Hepatocyte (in vitro differentiated cells): ENCODE measurements around the gene DXO. TPM values are rescaled to one million over a fixed set of nuclear protein-coding genes. Genes with fewer than 3 reads are reported as not detected.
"Not testable (repeated sequence)": the region's sequence is repeated elsewhere in the genome, so short reads cannot be mapped to it uniquely, and the experiment has no call there.

Experiments
- DNase-seq: peaks from one replicate; pipeline ENCODE4 v3.0.0-alpha.2; 2016; ENCODE audit warnings: low spot score
- H2AFZ ChIP-seq: fragments of 200-600 bp; sonication (generic); 2 replicates; pipeline ENCODE4 v1.6.0; 2016; ENCODE audit warnings: antibody characterized with exemption, mild to moderate bottlenecking
- H3K27ac ChIP-seq: fragments of 200-600 bp; sonication (generic); 2 replicates; pipeline ENCODE4 v1.5.1; 2016; ENCODE audit warnings: mild to moderate bottlenecking
- H3K27me3 ChIP-seq: fragments of 200-600 bp; sonication (generic); 2 replicates; pipeline ENCODE4 v1.6.1; 2016
- H3K36me3 ChIP-seq: fragments of 200-600 bp; sonication (generic); replicated peaks from 2 replicates; pipeline ENCODE4 v1.5.1; 2016; ENCODE audit warnings: low read depth; ENCODE audit not compliant: insufficient read depth
- H3K4me1 ChIP-seq: fragments of 200-600 bp; sonication (generic); 2 replicates; pipeline ENCODE4 v1.5.1; 2016; ENCODE audit warnings: mild to moderate bottlenecking, moderate library complexity; ENCODE audit not compliant: insufficient read depth
- H3K4me2 ChIP-seq: fragments of 200-600 bp; sonication (generic); 2 replicates; pipeline ENCODE4 v1.6.0; 2016
- H3K4me3 ChIP-seq: fragments of 200-600 bp; sonication (generic); 2 replicates; pipeline ENCODE4 v1.5.1; 2016; ENCODE audit warnings: mild to moderate bottlenecking
- H3K79me2 ChIP-seq: fragments of 200-600 bp; sonication (generic); 2 replicates; pipeline ENCODE4 v1.6.0; 2017; ENCODE audit warnings: mild to moderate bottlenecking
- H3K9me2 ChIP-seq: fragments of 200-600 bp; sonication (generic); replicated peaks from 2 replicates; pipeline ENCODE4 v1.6.0; 2017; ENCODE audit warnings: mild to moderate bottlenecking; ENCODE audit not compliant: insufficient read depth
- H3K9me3 ChIP-seq: fragments of 200-600 bp; sonication (generic); 2 replicates; pipeline ENCODE4 v1.5.1; 2016; ENCODE audit warnings: low read depth, mild to moderate bottlenecking
- H4K20me1 ChIP-seq: fragments of 200-600 bp; sonication (generic); 2 replicates; pipeline ENCODE4 v1.6.0; 2016; ENCODE audit warnings: mild to moderate bottlenecking; ENCODE audit not compliant: insufficient read depth, poor library complexity, severe bottlenecking
- WGBS: methylation state at CpG from one replicate; pipeline ENCODE4 v1.1.6; 2016; ENCODE audit warnings: low lambda C conversion rate; ENCODE audit errors: missing lambda C conversion rate; 5-methylcytosine and 5-hydroxymethylcytosine counted together
- polyA plus RNA-seq: library from polyadenylated mRNA; unstranded; fragments of >200 nt; fragmentation: Nextera tagmentation; extraction: Ambion mirVana; gene quantifications from 2 replicates; pipeline ENCODE4 v1.2.1, GENCODE V29; 2016
- total RNA-seq: library from RNA; depleted of rRNA; stranded (reverse); fragments of >200 nt; gene quantifications from 2 replicates; pipeline ENCODE4 v1.2.3, GENCODE V29; 2014

The DXO gene
- total and polyA plus RNA-seq, 2 experiments from 2014 or later: 22.2 to 39.3 TPM

DNA sequence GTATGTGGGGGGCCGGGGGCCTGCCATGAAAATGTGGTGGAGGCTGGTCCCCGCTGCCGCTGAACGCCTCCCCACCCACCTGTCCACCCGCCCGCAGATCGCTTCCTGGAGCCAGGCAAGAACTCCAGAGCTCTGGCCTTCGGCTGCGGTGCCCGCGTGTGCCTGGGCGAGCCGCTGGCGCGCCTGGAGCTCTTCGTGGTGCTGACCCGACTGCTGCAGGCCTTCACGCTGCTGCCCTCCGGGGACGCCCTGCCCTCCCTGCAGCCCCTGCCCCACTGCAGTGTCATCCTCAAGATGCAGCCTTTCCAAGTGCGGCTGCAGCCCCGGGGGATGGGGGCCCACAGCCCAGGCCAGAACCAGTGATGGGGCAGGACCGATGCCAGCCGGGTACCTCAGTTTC lies 36.1 kb upstream of the DXO start:
- not testable (repeated sequence) for H3K4me1 ChIP-seq, H3K27ac ChIP-seq, H3K9me3 ChIP-seq, H4K20me1 ChIP-seq, H3K27me3 ChIP-seq, DNase-seq, H3K36me3 ChIP-seq, H3K4me3 ChIP-seq, H3K9me2 ChIP-seq, H3K4me2 ChIP-seq, H2AFZ ChIP-seq, H3K79me2 ChIP-seq
- 90% methylated on average over 2 of the region's 24 CpGs for WGBS

DNA sequence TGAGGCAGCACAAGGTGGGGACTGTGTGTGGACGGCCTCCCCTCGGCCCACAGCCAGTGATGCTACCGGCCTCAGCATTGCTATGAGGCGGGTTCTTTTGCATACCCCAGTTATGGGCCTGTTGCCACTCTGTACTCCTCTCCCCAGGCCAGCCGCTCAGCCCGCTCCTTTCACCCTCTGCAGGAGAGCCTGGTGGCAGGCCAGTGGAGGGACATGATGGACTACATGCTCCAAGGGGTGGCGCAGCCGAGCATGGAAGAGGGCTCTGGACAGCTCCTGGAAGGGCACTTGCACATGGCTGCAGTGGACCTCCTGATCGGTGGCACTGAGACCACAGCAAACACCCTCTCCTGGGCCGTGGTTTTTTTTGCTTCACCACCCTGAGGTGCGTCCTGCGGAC lies 35.1 kb upstream of the DXO start:
- H4K20me1 ChIP-seq, H3K27me3 ChIP-seq, H3K4me2 ChIP-seq, H3K79me2 ChIP-seq, H2AFZ ChIP-seq, H3K27ac ChIP-seq, DNase-seq, H3K9me2 ChIP-seq, H3K36me3 ChIP-seq, H3K9me3 ChIP-seq, H3K4me3 ChIP-seq, H3K4me1 ChIP-seq: not testable (repeated sequence)
- 89% methylated on average over 12 of the region's 12 CpGs for WGBS

DNA sequence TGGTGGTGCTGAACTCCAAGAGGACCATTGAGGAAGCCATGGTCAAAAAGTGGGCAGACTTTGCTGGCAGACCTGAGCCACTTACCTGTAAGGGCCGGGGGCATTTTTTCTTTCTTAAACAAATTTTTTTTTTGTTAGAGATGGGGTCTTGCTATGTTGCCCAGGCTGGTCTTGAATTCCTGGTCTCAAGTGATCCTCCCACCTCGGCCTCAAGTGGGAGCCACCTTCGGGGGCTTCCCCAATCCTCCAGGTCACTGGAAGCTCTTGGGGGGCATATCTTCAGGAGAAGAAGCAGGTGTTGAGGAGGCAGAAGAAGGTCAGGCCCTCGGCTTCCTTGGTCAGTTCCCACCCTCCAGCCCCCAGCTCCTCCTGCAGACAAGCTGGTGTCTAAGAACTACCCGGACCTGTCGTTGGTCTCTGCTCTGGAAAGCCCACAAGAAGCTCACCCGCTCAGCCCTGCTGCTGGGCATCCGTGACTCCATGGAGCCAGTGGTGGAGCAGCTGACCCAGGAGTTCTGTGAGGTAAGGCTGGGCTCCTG lies 34.1 kb upstream of the DXO start:
- not testable (repeated sequence) for H3K9me2 ChIP-seq, H3K27ac ChIP-seq, H3K4me3 ChIP-seq, H2AFZ ChIP-seq, H3K79me2 ChIP-seq, H4K20me1 ChIP-seq, H3K4me2 ChIP-seq, H3K9me3 ChIP-seq, DNase-seq, H3K36me3 ChIP-seq, H3K27me3 ChIP-seq, H3K4me1 ChIP-seq
- WGBS: 85% methylated on average over 8 of the region's 8 CpGs

DNA sequence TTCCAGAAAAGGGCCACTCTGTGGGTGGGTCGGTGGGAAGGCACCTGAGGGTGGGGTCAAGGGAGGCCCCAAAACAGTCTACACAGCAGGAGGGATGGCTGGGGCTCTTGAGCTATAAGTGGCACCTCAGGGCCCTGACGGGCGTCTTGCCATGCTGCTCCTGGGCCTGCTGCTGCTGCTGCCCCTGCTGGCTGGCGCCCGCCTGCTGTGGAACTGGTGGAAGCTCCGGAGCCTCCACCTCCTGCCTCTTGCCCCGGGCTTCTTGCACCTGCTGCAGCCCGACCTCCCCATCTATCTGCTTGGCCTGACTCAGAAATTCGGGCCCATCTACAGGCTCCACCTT lies 33.6 kb upstream of the DXO start:
- 93% methylated on average over 8 of the region's 9 CpGs for WGBS
- not testable (repeated sequence) for H3K36me3 ChIP-seq, DNase-seq, H3K4me2 ChIP-seq, H3K27me3 ChIP-seq, H2AFZ ChIP-seq, H3K9me2 ChIP-seq, H3K79me2 ChIP-seq, H3K4me3 ChIP-seq, H3K9me3 ChIP-seq, H3K4me1 ChIP-seq, H4K20me1 ChIP-seq
- H3K27ac ChIP-seq: peak overlapping the region; percentile 40

DNA sequence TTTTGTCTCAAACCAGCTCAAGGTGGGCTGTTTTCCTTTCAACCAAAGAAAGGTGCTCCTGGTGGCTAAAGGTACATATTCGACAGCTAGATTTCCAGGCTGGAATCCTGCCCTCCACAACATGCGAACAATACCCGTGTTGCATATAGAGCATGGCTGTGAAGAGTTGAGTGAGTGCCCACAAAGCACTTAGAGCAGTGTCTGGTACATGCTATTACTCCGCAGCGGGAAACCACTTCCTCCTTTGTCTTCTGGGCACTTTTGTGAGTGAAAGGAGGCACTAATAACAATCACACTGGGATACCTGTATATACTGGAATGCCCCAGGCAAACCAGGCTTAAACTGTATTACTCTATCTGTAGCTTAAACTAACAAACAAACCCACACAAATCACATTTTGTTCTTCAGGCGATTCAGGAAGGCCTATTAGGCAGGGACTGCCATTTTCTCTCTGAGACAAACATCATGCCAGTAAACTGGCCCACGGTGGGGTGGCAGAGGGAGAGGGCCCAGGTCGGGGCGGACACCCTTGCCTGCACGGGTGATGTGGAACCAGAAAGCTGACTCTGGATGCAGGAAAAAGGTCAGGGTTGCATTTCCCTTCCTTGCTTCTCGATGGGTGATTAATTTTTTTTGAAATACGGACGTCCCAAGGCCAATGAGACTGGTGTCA lies 33.1 kb upstream of the DXO start:
- DNase-seq, H2AFZ ChIP-seq, H3K4me3 ChIP-seq, H3K9me2 ChIP-seq, H3K79me2 ChIP-seq, H3K4me2 ChIP-seq, H3K4me1 ChIP-seq, H3K9me3 ChIP-seq, H4K20me1 ChIP-seq, H3K36me3 ChIP-seq, H3K27me3 ChIP-seq: not testable (repeated sequence)
- 74% methylated on average over 9 of the region's 13 CpGs for WGBS
- H3K27ac ChIP-seq: peak overlapping the region; percentile 40

DNA sequence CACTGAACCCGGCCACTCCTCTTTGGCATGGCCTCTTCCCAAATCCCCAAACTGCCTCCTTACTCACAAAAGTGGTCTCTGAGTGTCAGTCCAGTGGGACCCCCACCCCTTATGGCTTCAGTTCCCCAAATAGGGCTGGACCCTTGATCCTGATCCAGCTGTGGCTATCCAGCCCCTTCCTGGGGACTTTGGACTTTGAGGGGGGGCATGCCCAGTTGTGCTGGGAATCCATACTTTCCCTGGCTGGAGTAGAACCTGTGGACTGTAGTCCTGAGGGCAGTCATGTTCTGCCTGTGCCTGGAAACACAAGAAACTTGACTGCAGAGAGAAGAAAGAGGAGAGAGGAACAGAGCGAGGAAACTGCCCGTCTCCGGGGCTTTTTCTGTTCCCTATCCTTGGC lies 32.5 kb upstream of the DXO start:
- H3K9me3 ChIP-seq, H3K36me3 ChIP-seq, H3K79me2 ChIP-seq: not testable (repeated sequence)

DNA sequence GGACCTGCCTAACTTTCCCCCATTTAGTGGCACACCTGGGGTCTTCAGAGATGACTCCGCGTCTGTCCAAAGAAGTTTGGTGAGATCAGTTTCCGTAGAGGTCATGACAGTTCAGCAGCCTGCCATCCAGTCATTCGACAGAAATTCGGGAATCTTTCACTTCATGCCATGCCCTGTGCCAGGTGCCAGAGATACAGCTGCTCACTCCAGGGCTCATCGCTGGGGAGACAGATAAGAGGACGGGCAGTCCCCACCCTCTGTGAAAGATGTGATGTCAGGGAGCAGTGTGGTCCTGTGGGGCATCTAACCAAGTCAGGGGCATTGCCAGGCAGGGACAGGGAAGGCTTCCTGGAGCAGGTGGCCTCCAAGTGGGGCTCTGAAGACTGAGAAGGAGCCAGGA lies 31.4 kb upstream of the DXO start:
- WGBS: no CpG with 5 or more reads among the region's 7 CpGs
- not testable (repeated sequence) for DNase-seq, H3K27ac ChIP-seq

More for the DNA sequence above, 32.5 kb upstream of the DXO start:
- H3K4me3 ChIP-seq, H3K4me1 ChIP-seq, H3K27me3 ChIP-seq, H4K20me1 ChIP-seq, H2AFZ ChIP-seq, DNase-seq, H3K27ac ChIP-seq, H3K4me2 ChIP-seq, H3K9me2 ChIP-seq: not testable (repeated sequence)
- WGBS: 100% methylated on average over 3 of the region's 4 CpGs

DNA sequence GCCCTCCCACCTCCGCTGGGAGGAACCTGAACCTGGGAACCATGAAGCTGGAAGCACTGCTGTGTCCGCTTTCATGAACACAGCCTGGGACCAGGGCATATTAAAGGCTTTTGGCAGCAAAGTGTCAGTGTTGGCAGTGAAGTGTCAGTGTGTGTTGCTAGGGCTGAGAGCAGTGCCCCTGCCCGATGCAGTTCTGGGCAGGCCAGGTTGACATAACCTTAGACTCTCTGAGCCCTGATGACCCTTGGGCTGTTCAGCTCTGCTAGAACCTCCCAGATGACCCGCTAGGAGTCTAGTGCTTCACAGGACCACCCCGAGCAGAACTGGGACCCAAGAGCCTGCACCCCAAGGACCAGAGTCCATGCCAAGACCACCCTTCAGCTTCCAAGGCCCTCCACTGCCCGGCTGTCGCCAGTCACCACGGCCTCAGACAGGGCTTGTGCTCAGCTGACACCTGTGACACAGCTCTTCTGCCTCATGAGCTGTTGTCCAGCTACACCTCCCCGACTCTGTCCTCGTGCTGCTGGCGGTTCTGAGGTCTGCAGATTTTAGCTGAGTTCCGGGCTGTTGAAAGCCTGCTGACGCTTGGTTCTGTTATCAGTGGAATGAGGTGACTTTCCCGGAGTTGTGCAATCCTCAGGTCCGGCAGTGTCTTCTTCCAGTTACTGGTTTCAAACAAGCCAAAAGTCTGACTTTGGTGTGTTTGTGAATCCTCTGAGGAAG lies 30.8 kb upstream of the DXO start:
- H3K4me3 ChIP-seq, H2AFZ ChIP-seq, H3K27ac ChIP-seq, H3K9me3 ChIP-seq, H3K4me1 ChIP-seq, H3K36me3 ChIP-seq, H3K27me3 ChIP-seq, H3K4me2 ChIP-seq, H3K79me2 ChIP-seq, H4K20me1 ChIP-seq, DNase-seq, H3K9me2 ChIP-seq: not testable (repeated sequence)
- WGBS: no CpG with 5 or more reads among the region's 15 CpGs

More for the DNA sequence above, 31.4 kb upstream of the DXO start:
- H3K27me3 ChIP-seq, H3K4me3 ChIP-seq, H3K9me3 ChIP-seq, H2AFZ ChIP-seq, H3K79me2 ChIP-seq, H3K4me2 ChIP-seq, H4K20me1 ChIP-seq, H3K36me3 ChIP-seq, H3K9me2 ChIP-seq, H3K4me1 ChIP-seq: not testable (repeated sequence)

DNA sequence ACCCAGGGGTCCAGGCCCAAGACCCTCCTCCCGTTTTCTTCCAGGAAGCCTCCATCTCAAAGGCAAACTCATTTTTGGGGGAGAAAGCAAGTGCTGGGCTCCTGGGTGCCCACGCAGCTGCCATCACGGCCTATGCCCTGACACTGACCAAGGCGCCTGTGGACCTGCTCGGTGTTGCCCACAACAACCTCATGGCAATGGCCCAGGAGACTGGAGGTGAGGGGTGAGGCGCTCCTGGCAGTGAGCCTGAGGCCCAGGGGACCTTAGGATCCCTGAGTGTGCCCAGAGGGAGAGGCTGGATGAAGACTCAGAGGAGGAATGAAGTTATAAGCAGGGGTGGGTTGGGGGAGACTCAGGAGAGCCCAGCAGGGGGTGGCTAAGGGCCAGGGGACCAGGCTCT lies 24.4 kb upstream of the DXO start:
- WGBS: 93% methylated on average over 6 of the region's 6 CpGs

More for the DNA sequence above, 24.4 kb upstream of the DXO start:
- not testable (repeated sequence) for H3K9me3 ChIP-seq, H3K36me3 ChIP-seq, H3K79me2 ChIP-seq, H3K4me2 ChIP-seq, DNase-seq, H4K20me1 ChIP-seq, H3K4me1 ChIP-seq, H2AFZ ChIP-seq, H3K9me2 ChIP-seq, H3K4me3 ChIP-seq, H3K27me3 ChIP-seq, H3K27ac ChIP-seq
